H9 (cell line): Measurements from ENCODE around the gene MEA1. TPM values are rescaled to one million over a fixed set of nuclear protein-coding genes. Genes with fewer than 3 reads are reported as not detected.
"Not testable (repeated sequence)": the region's sequence is repeated elsewhere in the genome, so short reads cannot be mapped to it uniquely, and the experiment has no call there.

Source experiments
- DNase-seq: peaks from one replicate; pipeline ENCODE4 v3.0.0-alpha.2; 2017
- H2AFZ ChIP-seq: one replicate; pipeline ENCODE4 v1.6.1; 2013; ENCODE audit warnings: mild to moderate bottlenecking, low read length, control low read depth, moderate library complexity
- H2AK5ac ChIP-seq: 2 replicates; pipeline ENCODE4 v1.6.1; 2013; ENCODE audit warnings: low read length, control low read depth, mixed read lengths; ENCODE audit not compliant: insufficient read length
- H2BK120ac ChIP-seq: one replicate; pipeline ENCODE4 v1.6.1; 2013; ENCODE audit warnings: low read depth, mild to moderate bottlenecking, low read length, control low read depth, inconsistent platforms; ENCODE audit not compliant: poor library complexity, severe bottlenecking
- H2BK12ac ChIP-seq: 2 replicates; pipeline ENCODE4 v1.6.1; 2013; ENCODE audit warnings: low read length, control low read depth, mixed read lengths, low read depth; ENCODE audit not compliant: insufficient read length
- H2BK15ac ChIP-seq: 2 replicates; pipeline ENCODE4 v1.6.1; 2013; ENCODE audit warnings: low read depth, low read length, control low read depth
- H2BK20ac ChIP-seq: one replicate; pipeline ENCODE4 v1.6.1; 2013; ENCODE audit warnings: low read depth, mild to moderate bottlenecking, low read length, control low read depth, inconsistent platforms; ENCODE audit not compliant: poor library complexity, severe bottlenecking
- H2BK5ac ChIP-seq: 2 replicates; pipeline ENCODE4 v1.6.1; 2013; ENCODE audit warnings: low read length, control low read depth, mixed read lengths; ENCODE audit not compliant: insufficient read length
- H3K14ac ChIP-seq: 2 replicates; pipeline ENCODE4 v1.6.1; 2013; ENCODE audit warnings: low read length, control low read depth; ENCODE audit not compliant: insufficient read depth
- H3K18ac ChIP-seq: 2 replicates; pipeline ENCODE4 v1.6.1; 2013; ENCODE audit warnings: low read depth, mild to moderate bottlenecking, mixed read lengths, low read length, control low read depth; ENCODE audit not compliant: insufficient read length
- H3K23ac ChIP-seq: 2 replicates; pipeline ENCODE4 v1.6.1; 2013; ENCODE audit warnings: low read length, control low read depth, mixed read lengths, low read depth; ENCODE audit not compliant: insufficient read length
- H3K23me2 ChIP-seq: 2 replicates; pipeline ENCODE4 v1.6.1; 2013; ENCODE audit warnings: low read depth, mild to moderate bottlenecking, mixed read lengths, low read length, control low read depth; ENCODE audit not compliant: insufficient read length, poor library complexity, severe bottlenecking
- H3K27ac ChIP-seq: 2 replicates; pipeline ENCODE4 v1.5.1; 2013; ENCODE audit warnings: low read length, control low read depth, mixed read lengths, low read depth; ENCODE audit not compliant: insufficient read length
- H3K27me3 ChIP-seq: 2 replicates; pipeline ENCODE4 v1.6.1; 2013; ENCODE audit warnings: low read length, control low read depth, inconsistent platforms; ENCODE audit not compliant: insufficient read depth
- H3K4ac ChIP-seq: 2 replicates; pipeline ENCODE4 v1.6.1; 2013; ENCODE audit warnings: low read depth, mild to moderate bottlenecking, control low read depth, inconsistent platforms, low read length, moderate library complexity
- H3K4me1 ChIP-seq: 2 replicates; pipeline ENCODE4 v1.6.1; 2013; ENCODE audit warnings: low read length, control low read depth, inconsistent platforms; ENCODE audit not compliant: insufficient read depth
- H3K4me2 ChIP-seq: 2 replicates; pipeline ENCODE4 v1.6.1; 2013; ENCODE audit warnings: low read length, control low read depth, mixed read lengths; ENCODE audit not compliant: insufficient read length, insufficient read depth
- H3K56ac ChIP-seq: 2 replicates; pipeline ENCODE4 v1.6.1; 2013; ENCODE audit warnings: low read depth, mild to moderate bottlenecking, mixed read lengths, low read length, control low read depth; ENCODE audit not compliant: insufficient read length
- H3K79me1 ChIP-seq: 2 replicates; pipeline ENCODE4 v1.6.1; 2013; ENCODE audit warnings: low read depth, mild to moderate bottlenecking, moderate library complexity, low read length, control low read depth, inconsistent platforms; ENCODE audit not compliant: insufficient read depth, poor library complexity, severe bottlenecking
- H3K79me2 ChIP-seq: 2 replicates; pipeline ENCODE4 v1.6.1; 2013; ENCODE audit warnings: low read length, control low read depth, inconsistent platforms; ENCODE audit not compliant: insufficient read depth
- H3K9ac ChIP-seq: 2 replicates; pipeline ENCODE4 v1.6.1; 2013; ENCODE audit warnings: low read length, control low read depth, mixed read lengths; ENCODE audit not compliant: insufficient read length; ENCODE audit errors: extremely low read depth
- H3K9me3 ChIP-seq: one replicate; pipeline ENCODE4 v1.6.1; 2013; ENCODE audit warnings: low read depth, low read length, inconsistent platforms; ENCODE audit not compliant: control insufficient read depth
- H3T11ph ChIP-seq: one replicate; pipeline ENCODE4 v1.6.1; 2013; ENCODE audit warnings: mild to moderate bottlenecking, low read length, control low read depth, inconsistent platforms
- H4K20me1 ChIP-seq: one replicate; pipeline ENCODE4 v1.6.1; 2013; ENCODE audit not compliant: control insufficient read depth, insufficient read length, insufficient read depth
- H4K5ac ChIP-seq: 2 replicates; pipeline ENCODE4 v1.6.1; 2013; ENCODE audit warnings: low read depth, mild to moderate bottlenecking, mixed read lengths, low read length, control low read depth; ENCODE audit not compliant: insufficient read length
- H4K8ac ChIP-seq: replicated peaks from 2 replicates; pipeline ENCODE4 v1.6.1; 2013; ENCODE audit warnings: low read length, control low read depth, mixed read lengths, low read depth; ENCODE audit not compliant: insufficient read length
- H4K91ac ChIP-seq: 2 replicates; pipeline ENCODE4 v1.6.1; 2013; ENCODE audit warnings: low read depth, mild to moderate bottlenecking, moderate library complexity, mixed read lengths, low read length, control low read depth; ENCODE audit not compliant: insufficient read length
- H3K27ac Mint-ChIP-seq, 3 experiments: 2 replicates in 2 of 3; 3 replicates in 1 of 3; pipeline ENCODE4 v1.8.0; 2020 to 2021; ENCODE audit warnings: mixed read lengths in 3 of 3, mild to moderate bottlenecking in 1 of 3, moderate library complexity in 1 of 3
- H3K27me3 Mint-ChIP-seq: 2 replicates; pipeline ENCODE4 v1.8.0; 2021; ENCODE audit warnings: low read depth, mild to moderate bottlenecking, moderate library complexity, mixed read lengths
- H3K36me3 Mint-ChIP-seq, 3 experiments: 2 replicates in 2 of 3; 3 replicates in 1 of 3; pipeline ENCODE4 v1.8.0; 2020 to 2021; ENCODE audit warnings: low read depth in 3 of 3, mixed read lengths in 3 of 3; ENCODE audit not compliant: insufficient read depth in 1 of 3
- H3K4me1 Mint-ChIP-seq, 2 experiments: 2 replicates each; pipeline ENCODE4 v1.8.0; 2020; ENCODE audit warnings: mixed read lengths in 2 of 2
- H3K4me3 Mint-ChIP-seq, 2 experiments: 2 replicates in 1 of 2; 3 replicates in 1 of 2; pipeline ENCODE4 v1.8.0; 2020 to 2021; ENCODE audit warnings: mild to moderate bottlenecking in 2 of 2, mixed read lengths in 2 of 2, moderate library complexity in 1 of 2
- H3K9me3 Mint-ChIP-seq, 2 experiments: 2 replicates in 1 of 2; 3 replicates in 1 of 2; pipeline ENCODE4 v1.8.0; 2020; ENCODE audit warnings: mild to moderate bottlenecking in 2 of 2, mixed read lengths in 2 of 2, moderate library complexity in 1 of 2
- CTCF ChIP-seq: fragments of 200-600 bp; sonication (generic); conservative IDR thresholded peaks from 3 replicates; pipeline ENCODE4 v1.8.0; 2021; ENCODE audit warnings: antibody characterized with exemption, mild to moderate bottlenecking
- WGBS: extraction: QIAGEN DNeasy Blood & Tissue Kit; methylation state at CpG from one replicate; pipeline ENCODE4 v1.1.7; 2013; ENCODE audit warnings: missing lambda C conversion rate, low lambda C conversion rate, mixed read lengths; ENCODE audit not compliant: insufficient read length; ENCODE audit errors: extremely low coverage; 5-methylcytosine and 5-hydroxymethylcytosine counted together
- total RNA-seq: library from RNA; stranded (reverse); gene quantifications from 2 replicates; pipeline ENCODE4 v1.2.1, GENCODE V29; 2021

Gene MEA1
- total RNA-seq, 1 experiment from 2014 or later = 113 TPM

DNA sequence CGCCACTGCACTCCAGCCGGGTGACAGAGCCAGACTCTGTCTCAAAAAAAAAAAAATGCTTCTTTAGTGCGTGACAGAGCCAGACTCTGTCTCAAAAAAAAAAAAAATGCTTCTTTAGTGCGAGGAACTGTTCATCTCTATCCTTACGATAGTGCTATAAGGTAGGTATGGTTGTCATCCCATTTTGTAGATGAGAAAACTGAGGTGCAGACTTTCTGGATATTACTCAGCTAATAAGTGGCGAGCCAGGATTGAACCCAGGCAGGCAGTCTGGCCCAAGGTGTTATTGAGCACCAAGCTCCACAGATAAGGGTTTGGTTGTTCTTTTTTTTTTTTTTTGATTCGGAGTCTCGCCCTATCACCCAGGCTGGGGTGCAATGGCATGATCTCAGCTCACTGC, 11.9 kb downstream of the MEA1 start:
- TF ChIP-seq CTCF = no peak
- Histone ChIP-seq H3K18ac (no peak overlapping the region), H2BK20ac (no peak overlapping the region), H3K4me1 (no peaks in the 10 kb centered on the region), H4K5ac (no peak overlapping the region), H2AK5ac (no peak overlapping the region), H2BK120ac (no peak overlapping the region), H4K91ac (no peak overlapping the region), H3K27ac (no peak overlapping the region), H3K14ac (no peak overlapping the region), H3K23ac (no peak overlapping the region), H3K79me2 (no peaks in the 10 kb centered on the region), H2BK12ac (no peak overlapping the region), H3K9ac (no peak overlapping the region), H3K56ac (no peak overlapping the region), H3K9me3 (no peaks in the 10 kb centered on the region), H3K79me1 (no peaks in the 10 kb centered on the region), H3T11ph (no peak overlapping the region), H3K23me2 (no peaks in the 10 kb centered on the region), H2AFZ (no peak overlapping the region), H2BK15ac (no peak overlapping the region), H3K4me2 (no peak overlapping the region), H3K27me3 (no peaks in the 10 kb centered on the region), H3K4ac (no peak overlapping the region), H2BK5ac (no peak overlapping the region), H4K8ac (no peak overlapping the region), H4K20me1 (no peaks in the 10 kb centered on the region)
- H3K9me3 Mint-ChIP-seq = no peaks in the 10 kb centered on the region
- H3K27ac Mint-ChIP-seq = no peak overlapping the region
- H3K36me3 Mint-ChIP-seq = peaks cover 2 to 29% (median 14%) of the 10 kb centered on the region in 3 experiments; a peak in 6 of 7 replicates
- no peaks in the 10 kb centered on the region for H3K27me3 Mint-ChIP-seq
- no peak overlapping the region for H3K4me3 Mint-ChIP-seq
- DNase-seq = no peak
- peaks cover 4 to 11% of the 10 kb centered on the region in 2 experiments; a peak in 3 of 4 replicates for H3K4me1 Mint-ChIP-seq
- no CpG with 5 or more reads among the region's 8 CpGs for WGBS

GRCh38 chr6:42998205-42998604, 15.5 kb downstream of the MEA1 start:
- not testable (repeated sequence) for H2AFZ ChIP-seq, DNase-seq, H3K4ac ChIP-seq, H3T11ph ChIP-seq, H2BK20ac ChIP-seq, H3K23me2 ChIP-seq, H3K27me3 ChIP-seq, H3K14ac ChIP-seq, H3K9me3 ChIP-seq, H4K5ac ChIP-seq, H4K20me1 ChIP-seq, H2BK120ac ChIP-seq, H3K79me2 ChIP-seq, H3K27me3 Mint-ChIP-seq, H3K18ac ChIP-seq, H3K56ac ChIP-seq, H2BK5ac ChIP-seq, H4K91ac ChIP-seq, H3K9ac ChIP-seq, H2BK12ac ChIP-seq, H2AK5ac ChIP-seq, H3K27ac ChIP-seq, H3K23ac ChIP-seq, H3K27ac Mint-ChIP-seq, H3K4me3 Mint-ChIP-seq, H3K79me1 ChIP-seq, H3K4me1 ChIP-seq, H3K9me3 Mint-ChIP-seq, H4K8ac ChIP-seq, H3K4me2 ChIP-seq, H2BK15ac ChIP-seq
- Mint-ChIP-seq H3K4me1 (peaks cover 4 to 11% of the 10 kb centered on the region in 2 experiments; a peak in 3 of 4 replicates), H3K36me3 (peaks cover 2 to 21% (median 13%) of the 10 kb centered on the region in 3 experiments; a peak in 4 of 7 replicates)
- WGBS = no CpG with 5 or more reads among the region's 9 CpGs
